Fibroblast of lung (primary cell): ENCODE data around the gene LGALS4. TPM values are rescaled to one million over a fixed set of nuclear protein-coding genes. Genes with fewer than 3 reads are reported as not detected.

ENCODE experiments used
- DNase-seq, 2 donors: peaks; one replicate each; pipeline versions ENCODE4 v3.0.0 to v3.0.0-alpha.2; 2010; ENCODE audit warnings: low read depth in 2 of 2
- H2AFZ ChIP-seq: 2 replicates; pipeline ENCODE4 v1.5.1; 2012; ENCODE audit warnings: low read length, control low read depth, inconsistent platforms
- H3K27ac ChIP-seq: 2 replicates; pipeline ENCODE4 v1.5.1; 2011; ENCODE audit warnings: low read length, control low read depth; ENCODE audit not compliant: insufficient read depth
- H3K27me3 ChIP-seq: 2 replicates; pipeline ENCODE4 v1.5.1; 2011; ENCODE audit warnings: mild to moderate bottlenecking, low read length; ENCODE audit not compliant: control insufficient read depth, insufficient read depth
- H3K36me3 ChIP-seq: 2 replicates; pipeline ENCODE4 v1.5.1; 2011; ENCODE audit warnings: low read length; ENCODE audit not compliant: control insufficient read depth, insufficient read depth
- H3K4me1 ChIP-seq: 2 replicates; pipeline ENCODE4 v1.5.1; 2011; ENCODE audit warnings: low read length; ENCODE audit not compliant: control insufficient read depth, insufficient read depth; ENCODE audit errors: extremely low read depth
- H3K4me2 ChIP-seq: 2 replicates; pipeline ENCODE4 v1.5.1; 2011; ENCODE audit warnings: low read length, control low read depth; ENCODE audit not compliant: insufficient read depth; ENCODE audit errors: extremely low read depth
- H3K4me3 ChIP-seq, 4 experiments: fragments of 200-600 bp in 1 of 4; sonication (generic) in 1 of 4; replicated peaks in 1 of 4; 2 replicates each; pipeline ENCODE4 v1.5.1; 2011 to 2016; ENCODE audit warnings: low read length in 4 of 4, low read depth in 3 of 4, mild to moderate bottlenecking in 3 of 4, control low read depth in 2 of 4, inconsistent platforms in 1 of 4, mixed read lengths in 1 of 4; ENCODE audit not compliant: insufficient read depth in 1 of 4; ENCODE audit errors: control extremely low read depth in 1 of 4
- H3K79me2 ChIP-seq: 2 replicates; pipeline ENCODE4 v1.5.1; 2012; ENCODE audit warnings: mild to moderate bottlenecking, low read length, inconsistent platforms; ENCODE audit not compliant: control insufficient read depth, insufficient read depth
- H3K9ac ChIP-seq: 2 replicates; pipeline ENCODE4 v1.5.1; 2011; ENCODE audit warnings: mild to moderate bottlenecking, low read length, control low read depth; ENCODE audit not compliant: insufficient read depth
- H3K9me3 ChIP-seq: 2 replicates; pipeline ENCODE4 v1.5.1; 2012; ENCODE audit warnings: low read depth, low read length; ENCODE audit not compliant: control insufficient read depth, insufficient read depth
- H4K20me1 ChIP-seq: 2 replicates; pipeline ENCODE4 v1.5.1; 2011; ENCODE audit warnings: low read length; ENCODE audit not compliant: control insufficient read depth, insufficient read depth; ENCODE audit errors: extremely low read depth
- EZH2 ChIP-seq: IDR thresholded peaks from 2 replicates; pipeline ENCODE4 v1.5.1; 2012; ENCODE audit warnings: low read length, control low read depth, mild to moderate bottlenecking; ENCODE audit errors: missing control alignments
- polyA plus RNA-seq, 2 donors: library from polyadenylated mRNA; depleted of rRNA in 1 of 2; stranded (reverse) in 1 of 2; unstranded in 1 of 2; fragments of >200 nt; gene quantifications; 2 replicates each; pipeline ENCODE4 v1.2.1, GENCODE V29; 2011 to 2012; ENCODE audit warnings: missing spikeins in 1 of 2
- total RNA-seq: library from RNA; depleted of rRNA; stranded (reverse); fragments of >200 nt; gene quantifications from 2 replicates; pipeline ENCODE4 v1.2.1, GENCODE V29; 2014
- TF ChIP-seq, protein P1 (sequence below), 2 donors: IDR thresholded peaks in 1 of 2; conservative IDR thresholded peaks in 1 of 2; 1 replicate in 1 of 2; 2 replicates in 1 of 2; pipeline ENCODE4 v1.5.1; 2011 to 2012; ENCODE audit warnings: low read length in 2 of 2, control low read depth in 1 of 2, inconsistent platforms in 1 of 2, low read depth in 1 of 2, mild to moderate bottlenecking in 1 of 2

LGALS4 gene
- total and polyA plus RNA-seq, 2 donors (not counting 1 experiment from before 2014, with no cell fraction given), result not detected

DNA sequence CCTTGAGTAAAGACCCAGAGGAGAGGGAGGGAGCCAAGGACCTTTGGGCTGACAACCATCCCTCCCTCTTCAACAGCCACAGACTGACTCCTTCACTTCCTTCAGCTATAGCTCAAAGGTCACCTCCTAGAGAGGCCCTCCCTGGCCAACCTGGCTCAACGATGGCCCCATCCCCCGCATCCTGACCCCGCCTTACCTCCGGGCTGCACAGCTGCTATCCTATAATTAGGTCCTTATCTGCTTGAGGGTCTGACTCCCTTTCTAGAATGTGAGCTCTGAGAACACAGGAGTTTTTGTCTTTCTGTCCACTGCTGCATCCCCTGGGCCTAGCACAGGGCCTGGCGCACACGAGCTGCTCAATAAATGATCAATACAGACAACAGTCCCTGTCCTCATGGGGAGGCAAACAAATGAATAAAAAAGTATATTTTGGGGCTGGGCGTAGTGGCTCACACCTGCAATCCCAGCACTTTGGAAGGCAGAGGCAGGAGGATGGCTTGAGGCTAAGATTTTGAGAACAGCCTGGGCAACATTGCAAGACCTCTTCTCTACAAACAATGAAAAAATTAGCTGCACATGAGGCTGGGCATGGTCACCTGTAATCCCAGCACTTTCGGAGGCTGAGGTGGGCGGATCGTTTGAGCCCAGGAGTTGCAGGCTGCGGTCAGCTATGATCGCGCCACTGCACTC lies 6.6 kb upstream of the LGALS4 start:
- H3K9me3 ChIP-seq, result no peaks in the 10 kb centered on the region
- no peak for DNase-seq
- H3K4me3 ChIP-seq, result no peak overlapping the region
- no peak overlapping the region for H3K9ac ChIP-seq
- no peak for TF ChIP-seq EZH2
- TF ChIP-seq, protein P1, sequence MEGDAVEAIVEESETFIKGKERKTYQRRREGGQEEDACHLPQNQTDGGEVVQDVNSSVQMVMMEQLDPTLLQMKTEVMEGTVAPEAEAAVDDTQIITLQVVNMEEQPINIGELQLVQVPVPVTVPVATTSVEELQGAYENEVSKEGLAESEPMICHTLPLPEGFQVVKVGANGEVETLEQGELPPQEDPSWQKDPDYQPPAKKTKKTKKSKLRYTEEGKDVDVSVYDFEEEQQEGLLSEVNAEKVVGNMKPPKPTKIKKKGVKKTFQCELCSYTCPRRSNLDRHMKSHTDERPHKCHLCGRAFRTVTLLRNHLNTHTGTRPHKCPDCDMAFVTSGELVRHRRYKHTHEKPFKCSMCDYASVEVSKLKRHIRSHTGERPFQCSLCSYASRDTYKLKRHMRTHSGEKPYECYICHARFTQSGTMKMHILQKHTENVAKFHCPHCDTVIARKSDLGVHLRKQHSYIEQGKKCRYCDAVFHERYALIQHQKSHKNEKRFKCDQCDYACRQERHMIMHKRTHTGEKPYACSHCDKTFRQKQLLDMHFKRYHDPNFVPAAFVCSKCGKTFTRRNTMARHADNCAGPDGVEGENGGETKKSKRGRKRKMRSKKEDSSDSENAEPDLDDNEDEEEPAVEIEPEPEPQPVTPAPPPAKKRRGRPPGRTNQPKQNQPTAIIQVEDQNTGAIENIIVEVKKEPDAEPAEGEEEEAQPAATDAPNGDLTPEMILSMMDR (conservative IDR thresholded peaks at IDR 0.05 in 1 of 2, IDR thresholded peaks at IDR 0.05 in 1 of 2; ENCODE audit: low read depth in 1 of 2, low read length in 2 of 2), result no peak
- H3K27me3 ChIP-seq, result no peaks in the 10 kb centered on the region
- H3K4me2 ChIP-seq, result no peak overlapping the region
- no peaks in the 10 kb centered on the region for H3K36me3 ChIP-seq
- H2AFZ ChIP-seq, result no peak overlapping the region
- no peak overlapping the region for H3K27ac ChIP-seq
- H3K4me1 ChIP-seq, result no peaks in the 10 kb centered on the region
- no peaks in the 10 kb centered on the region for H4K20me1 ChIP-seq
- no peaks in the 10 kb centered on the region for H3K79me2 ChIP-seq

DNA sequence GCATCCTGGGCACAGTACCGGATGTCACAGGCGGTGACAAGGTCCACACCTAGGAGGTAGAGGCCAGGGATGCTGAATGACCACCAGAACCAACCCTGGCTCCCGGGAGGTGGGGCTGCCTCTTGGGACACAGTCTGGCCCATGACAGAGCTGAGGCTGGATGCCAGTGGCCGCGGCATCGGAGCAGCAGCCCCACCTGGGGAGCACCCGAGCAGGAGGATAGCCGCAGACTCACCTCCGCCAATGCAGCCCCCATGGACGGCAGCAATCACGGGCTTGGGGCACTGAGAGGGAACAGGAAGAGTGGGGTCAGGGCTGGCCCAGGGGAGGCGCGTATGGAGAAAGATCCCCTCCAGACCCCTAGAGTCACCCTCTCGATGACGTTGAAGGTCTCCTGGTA lies 4.3 kb upstream of the LGALS4 start:
- H3K27ac ChIP-seq, result no peak overlapping the region
- TF ChIP-seq, protein P1 (conservative IDR thresholded peaks at IDR 0.05 in 1 of 2, IDR thresholded peaks at IDR 0.05 in 1 of 2; ENCODE audit: low read depth in 1 of 2, low read length in 2 of 2), result no peak
- TF ChIP-seq EZH2, result no peak
- H2AFZ ChIP-seq, result no peak overlapping the region
- no peaks in the 10 kb centered on the region for H3K36me3 ChIP-seq
- H3K27me3 ChIP-seq, result no peaks in the 10 kb centered on the region
- DNase-seq, result no peak
- no peaks in the 10 kb centered on the region for H3K4me1 ChIP-seq
- H3K9ac ChIP-seq, result no peak overlapping the region
- no peak overlapping the region for H3K4me2 ChIP-seq
- no peaks in the 10 kb centered on the region for H3K9me3 ChIP-seq
- no peak overlapping the region for H3K4me3 ChIP-seq
- H4K20me1 ChIP-seq, result no peaks in the 10 kb centered on the region
- H3K79me2 ChIP-seq, result no peaks in the 10 kb centered on the region

DNA sequence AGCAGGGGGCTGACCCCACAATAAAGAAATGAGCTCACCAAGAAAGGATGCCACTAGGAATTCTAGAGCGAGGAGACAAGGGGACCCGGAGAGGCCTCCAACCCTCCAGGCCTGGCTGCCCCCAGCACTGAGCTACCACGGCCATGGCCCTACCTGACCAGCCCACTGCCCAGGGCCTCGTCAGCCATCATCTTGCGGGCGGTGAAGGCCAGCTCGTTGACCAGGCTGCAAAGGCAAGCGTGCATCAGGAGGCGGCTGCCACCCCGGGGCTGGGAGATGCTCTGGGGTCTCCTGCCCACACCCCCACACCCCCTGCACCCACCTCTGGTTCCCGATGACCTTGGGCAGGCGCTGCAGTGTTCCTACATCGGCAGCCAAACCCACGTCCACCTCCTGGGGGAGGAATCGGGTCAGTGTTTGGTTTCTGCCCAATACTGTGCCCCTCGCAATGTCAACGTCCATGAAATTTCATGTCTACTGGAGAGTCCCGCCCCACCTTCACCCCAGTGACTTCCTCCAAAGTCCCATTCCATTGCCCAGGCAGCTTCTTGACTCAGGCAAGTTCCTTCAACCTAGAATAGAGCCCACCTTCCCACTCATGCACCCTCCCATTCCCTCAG lies 3.5 kb upstream of the LGALS4 start:
- no peak for DNase-seq
- Histone ChIP-seq H2AFZ (no peak overlapping the region), H3K36me3 (no peaks in the 10 kb centered on the region), H3K4me2 (no peak overlapping the region), H3K9me3 (no peaks in the 10 kb centered on the region), H3K79me2 (no peaks in the 10 kb centered on the region), H3K27me3 (no peaks in the 10 kb centered on the region), H3K9ac (no peak overlapping the region), H3K4me1 (no peaks in the 10 kb centered on the region), H3K27ac (no peak overlapping the region), H3K4me3 (no peak overlapping the region), H4K20me1 (no peaks in the 10 kb centered on the region)
- TF ChIP-seq, protein P1 (conservative IDR thresholded peaks at IDR 0.05 in 1 of 2, IDR thresholded peaks at IDR 0.05 in 1 of 2; ENCODE audit: low read depth in 1 of 2, low read length in 2 of 2), result no peak
